ENCODE measurements around the gene PSMD9. TPM values are rescaled to one million over a fixed set of nuclear protein-coding genes. Genes with fewer than 3 reads are reported as not detected.

Gene PSMD9
- total and polyA plus RNA-seq, 8 donors: 39.3 to 53.8 (median 45.4) TPM

- H3K9me3 ChIP-seq: no peaks in the 10 kb centered on the region
- no peak overlapping the region for H3K27ac ChIP-seq
- DNase-seq: no peak
- H3K27me3 ChIP-seq: no peaks in the 10 kb centered on the region
- no peak for TF ChIP-seq CTCF (IDR thresholded peaks at IDR 0.05)
- no peak for ATAC-seq
- no peaks in the 10 kb centered on the region for H3K4me1 ChIP-seq
- no peaks in the 10 kb centered on the region for H3K36me3 ChIP-seq
- no peak overlapping the region for H3K4me3 ChIP-seq
- intact Hi-C loops (cut with DNase I): no loop called here
Observed at GRCh38 chr12:121937654-121938053, 49.1 kb downstream of the PSMD9 start.

- no peak for ATAC-seq
- Histone ChIP-seq H3K27ac (no peak overlapping the region), H3K9me3 (no peaks in the 10 kb centered on the region), H3K27me3 (no peaks in the 10 kb centered on the region), H3K4me3 (no peak overlapping the region), H3K4me1 (no peaks in the 10 kb centered on the region), H3K36me3 (no peaks in the 10 kb centered on the region)
- DNase-seq: no peak
- intact Hi-C loops (cut with DNase I): no loop called here
- TF ChIP-seq CTCF (IDR thresholded peaks at IDR 0.05): no peak
Observed at GRCh38 chr12:121939186-121939585, 50.6 kb downstream of the PSMD9 start.

- ATAC-seq: no peak
- TF ChIP-seq CTCF (IDR thresholded peaks at IDR 0.05): no peak
- intact Hi-C loops (cut with DNase I): no loop called here
Observed at GRCh38 chr12:121939992-121940766, 51.6 kb downstream of the PSMD9 start.

GRCh38 chr12:121942145-121942718 is 53.6 kb downstream of the PSMD9 start:
- Histone ChIP-seq H3K36me3 (no peaks in the 10 kb centered on the region), H3K27ac (no peak overlapping the region), H3K4me1 (no peaks in the 10 kb centered on the region), H3K9me3 (no peaks in the 10 kb centered on the region), H3K4me3 (no peak overlapping the region), H3K27me3 (no peaks in the 10 kb centered on the region)
- ATAC-seq (no peak), DNase-seq (no peak)
- TF ChIP-seq CTCF (IDR thresholded peaks at IDR 0.05): no peak
- intact Hi-C loops (cut with DNase I): no loop called here

More at GRCh38 chr12:121939992-121940766, 51.6 kb downstream of the PSMD9 start:
- DNase-seq: no peak
- H3K4me1 ChIP-seq: no peaks in the 10 kb centered on the region
- H3K36me3 ChIP-seq: no peaks in the 10 kb centered on the region
- no peaks in the 10 kb centered on the region for H3K27me3 ChIP-seq
- H3K9me3 ChIP-seq: no peaks in the 10 kb centered on the region
- no peak overlapping the region for H3K4me3 ChIP-seq
- H3K27ac ChIP-seq: no peak overlapping the region

GRCh38 chr12:121943926-121944325 is 55.3 kb downstream of the PSMD9 start:
- no peak for ATAC-seq
- no peaks in the 10 kb centered on the region for H3K4me1 ChIP-seq
- H3K27ac ChIP-seq: no peak overlapping the region
- no peak for DNase-seq
- no peaks in the 10 kb centered on the region for H3K27me3 ChIP-seq
- no peak for TF ChIP-seq CTCF (IDR thresholded peaks at IDR 0.05)
- intact Hi-C loops (cut with DNase I): no loop called here
- H3K36me3 ChIP-seq: no peaks in the 10 kb centered on the region
- no peak overlapping the region for H3K4me3 ChIP-seq
- no peaks in the 10 kb centered on the region for H3K9me3 ChIP-seq
